Left ventricle myocardium inferior (tissue), 1 donor: ENCODE measurements around the gene RHBDD3. TPM values are rescaled to one million over a fixed set of nuclear protein-coding genes. Genes with fewer than 3 reads are reported as not detected.

Source experiments
- DNase-seq: peaks from one replicate; pipeline ENCODE4 v3.0.0-alpha.2; 2020
- H3K27ac ChIP-seq: fragments of 200-600 bp; replicated peaks from 2 replicates; pipeline ENCODE4 v1.8.0; 2021
- H3K27me3 ChIP-seq: fragments of 200-600 bp; 2 replicates; pipeline ENCODE4 v1.8.0; 2021; ENCODE audit warnings: low read depth
- H3K36me3 ChIP-seq: fragments of 200-600 bp; 2 replicates; pipeline ENCODE4 v1.8.0; 2021
- H3K4me1 ChIP-seq: fragments of 200-600 bp; 2 replicates; pipeline ENCODE4 v1.8.0; 2021
- H3K4me3 ChIP-seq: fragments of 200-600 bp; 2 replicates; pipeline ENCODE4 v1.8.0; 2021; ENCODE audit warnings: mild to moderate bottlenecking, moderate library complexity
- H3K9me3 ChIP-seq: fragments of 200-600 bp; replicated peaks from 2 replicates; pipeline ENCODE4 v1.8.0; 2021
- intact Hi-C: fragments of 100-400 bp; cut with micrococcal nuclease; formaldehyde crosslinking; loops from one replicate; pipeline ENCODE4 v1.11.0; 2022
- total RNA-seq: library from RNA; stranded (reverse); fragmentation: NEBNext Ultra II Directional; extraction: Animal tissue kit (Norgen Biotek cat#: 25700); gene quantifications from one replicate; pipeline ENCODE4 v1.2.1, GENCODE V29; 2021
- TF ChIP-seq, protein P1 (sequence below): fragments of 200-600 bp; IDR thresholded peaks from 2 replicates; pipeline ENCODE4 v1.8.0; 2021; ENCODE audit warnings: antibody characterized with exemption, mild to moderate bottlenecking, borderline replicate concordance
- donor health status: DM: no; HTN: yes; CAD: no; lungs with severe emphysema.

The RHBDD3 gene
- total RNA-seq, 1 donor from 2014 or later: 15.0 TPM

DNA sequence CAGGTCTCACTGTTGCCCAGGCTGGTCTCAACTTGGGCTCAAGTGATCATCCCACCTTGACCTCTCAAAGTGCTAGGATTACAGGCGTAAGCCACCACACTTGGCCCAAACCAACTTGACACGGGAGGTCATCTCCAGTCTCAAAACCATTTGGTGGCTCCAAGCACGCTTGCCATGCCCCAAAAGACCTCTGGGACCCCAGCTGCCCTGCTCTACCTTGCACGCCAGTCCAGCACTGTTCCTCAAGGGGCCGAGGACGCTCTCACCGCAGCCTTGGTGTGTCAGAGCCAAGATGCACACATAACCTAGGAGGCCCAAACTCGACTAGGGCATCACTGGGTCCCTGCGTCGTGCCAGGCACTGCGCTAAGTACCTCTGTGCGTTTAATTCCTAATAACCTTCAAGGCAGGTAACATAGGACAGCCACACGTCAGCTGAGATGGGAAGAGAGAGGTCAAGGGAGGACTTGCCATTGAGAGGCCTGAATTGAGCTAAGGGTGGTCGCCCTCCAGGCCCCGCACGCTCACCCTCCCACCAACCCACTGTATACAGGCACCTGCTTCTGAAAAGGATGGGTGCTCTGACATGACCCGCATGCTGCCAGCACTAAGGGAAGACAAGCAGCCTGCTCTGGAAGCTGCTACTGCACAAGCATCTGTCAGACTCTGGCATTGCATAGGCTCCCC, 34.1 kb upstream of the RHBDD3 start:
- intact Hi-C loops: no loop called here
- peaks cover 43% of the 10 kb centered on the region for H3K36me3 ChIP-seq
- peak overlapping the region; percentile 48 for H3K27ac ChIP-seq
- DNase-seq: no peak
- H3K9me3 ChIP-seq: no peaks in the 10 kb centered on the region
- TF ChIP-seq, protein P1, sequence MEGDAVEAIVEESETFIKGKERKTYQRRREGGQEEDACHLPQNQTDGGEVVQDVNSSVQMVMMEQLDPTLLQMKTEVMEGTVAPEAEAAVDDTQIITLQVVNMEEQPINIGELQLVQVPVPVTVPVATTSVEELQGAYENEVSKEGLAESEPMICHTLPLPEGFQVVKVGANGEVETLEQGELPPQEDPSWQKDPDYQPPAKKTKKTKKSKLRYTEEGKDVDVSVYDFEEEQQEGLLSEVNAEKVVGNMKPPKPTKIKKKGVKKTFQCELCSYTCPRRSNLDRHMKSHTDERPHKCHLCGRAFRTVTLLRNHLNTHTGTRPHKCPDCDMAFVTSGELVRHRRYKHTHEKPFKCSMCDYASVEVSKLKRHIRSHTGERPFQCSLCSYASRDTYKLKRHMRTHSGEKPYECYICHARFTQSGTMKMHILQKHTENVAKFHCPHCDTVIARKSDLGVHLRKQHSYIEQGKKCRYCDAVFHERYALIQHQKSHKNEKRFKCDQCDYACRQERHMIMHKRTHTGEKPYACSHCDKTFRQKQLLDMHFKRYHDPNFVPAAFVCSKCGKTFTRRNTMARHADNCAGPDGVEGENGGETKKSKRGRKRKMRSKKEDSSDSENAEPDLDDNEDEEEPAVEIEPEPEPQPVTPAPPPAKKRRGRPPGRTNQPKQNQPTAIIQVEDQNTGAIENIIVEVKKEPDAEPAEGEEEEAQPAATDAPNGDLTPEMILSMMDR: no peak
- H3K4me1 ChIP-seq: peaks cover 24% of the 10 kb centered on the region
- no peaks in the 10 kb centered on the region for H3K27me3 ChIP-seq
- H3K4me3 ChIP-seq: no peak overlapping the region

DNA sequence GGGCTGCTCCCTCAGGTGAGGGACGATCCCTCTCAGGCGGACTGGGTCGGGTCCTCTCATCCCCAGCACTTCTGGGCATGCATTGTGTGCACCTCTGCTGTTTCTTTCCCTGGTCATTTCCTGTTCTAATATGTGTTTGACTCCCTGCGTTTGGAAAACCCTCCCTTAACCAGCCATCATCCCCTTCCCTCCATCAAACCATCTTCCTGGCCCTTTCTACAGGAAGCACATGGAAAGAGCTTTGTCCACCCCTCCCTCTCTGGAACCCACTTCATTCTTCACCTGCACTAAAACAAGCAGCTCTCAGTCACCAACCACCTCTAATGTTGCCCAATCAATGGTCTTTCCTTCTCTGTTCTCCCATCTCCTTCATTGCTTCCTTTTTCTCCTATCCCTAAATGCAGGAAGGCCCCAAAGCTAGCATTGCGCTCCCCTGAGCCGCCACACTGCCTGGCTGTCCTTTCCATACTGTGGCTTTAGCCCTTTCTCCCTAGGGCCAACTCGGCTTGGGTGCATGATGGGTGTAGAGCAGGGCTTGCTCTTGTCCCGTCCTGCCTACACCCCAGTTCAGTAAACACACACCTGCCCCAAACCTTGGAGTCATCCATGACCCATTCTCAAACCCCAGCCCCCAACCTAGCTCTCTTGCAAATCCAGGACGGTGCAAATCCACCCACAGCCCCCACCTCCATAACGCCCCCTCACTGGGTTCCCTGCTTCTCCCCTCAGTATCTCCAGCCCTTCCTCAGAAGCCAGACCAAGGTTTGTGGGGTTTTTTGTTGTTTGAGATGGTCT, 33.2 kb upstream of the RHBDD3 start:
- intact Hi-C loops: no loop called here
- no peak overlapping the region for H3K27ac ChIP-seq
- DNase-seq: no peak
- H3K36me3 ChIP-seq: peaks cover 52% of the 10 kb centered on the region
- peaks cover 16% of the 10 kb centered on the region for H3K4me1 ChIP-seq
- H3K4me3 ChIP-seq: no peak overlapping the region
- TF ChIP-seq, protein P1: no peak
- no peaks in the 10 kb centered on the region for H3K9me3 ChIP-seq
- H3K27me3 ChIP-seq: no peaks in the 10 kb centered on the region

DNA sequence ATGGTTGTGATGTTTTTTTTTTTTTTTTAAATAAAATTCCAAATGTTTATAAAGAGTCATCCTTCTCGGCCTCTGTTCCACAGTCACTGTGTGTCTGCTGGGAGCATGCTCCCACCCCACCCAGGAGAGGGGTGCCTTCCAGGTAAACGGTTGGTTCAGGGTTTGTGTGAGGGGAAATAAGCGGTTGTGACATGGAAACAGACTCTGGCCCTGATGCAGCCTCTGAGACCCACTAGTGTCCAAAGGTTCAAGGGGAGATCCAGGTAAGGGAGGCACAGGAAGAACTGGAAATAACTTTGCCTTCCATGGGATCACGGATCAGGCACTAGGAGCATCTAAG, 32.7 kb upstream of the RHBDD3 start:
- intact Hi-C loops: no loop called here
- peaks cover 58% of the 10 kb centered on the region for H3K36me3 ChIP-seq

DNA sequence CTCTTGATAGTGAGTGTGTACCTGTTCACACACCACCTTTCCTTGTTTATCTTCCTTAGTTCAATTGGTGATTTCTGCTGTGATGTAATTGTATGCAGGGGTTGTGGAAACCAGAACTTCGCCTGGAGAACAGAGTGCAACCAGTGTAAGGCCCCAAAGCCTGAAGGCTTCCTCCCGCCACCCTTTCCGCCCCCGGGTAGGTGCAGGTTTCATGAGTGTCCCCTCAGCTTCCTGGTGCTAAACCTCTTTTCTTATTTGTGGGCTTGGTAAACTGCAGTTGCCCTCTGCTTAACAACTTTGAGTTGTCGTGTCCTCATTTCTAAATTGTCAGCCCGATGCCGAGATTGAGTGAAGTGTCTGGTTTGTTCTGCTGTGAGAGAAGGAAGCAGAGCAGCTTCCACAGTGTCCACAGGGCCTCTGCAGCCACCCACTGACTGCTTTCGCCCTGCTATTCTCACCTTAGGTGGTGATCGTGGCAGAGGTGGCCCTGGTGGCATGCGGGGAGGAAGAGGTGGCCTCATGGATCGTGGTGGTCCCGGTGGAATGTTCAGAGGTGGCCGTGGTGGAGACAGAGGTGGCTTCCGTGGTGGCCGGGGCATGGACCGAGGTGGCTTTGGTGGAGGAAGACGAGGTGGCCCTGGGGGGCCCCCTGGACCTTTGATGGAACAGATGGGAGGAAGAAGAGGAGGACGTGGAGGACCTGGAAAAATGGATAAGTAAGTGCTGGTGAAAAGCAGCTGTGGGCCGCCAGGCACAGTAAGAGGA, 31.5 kb upstream of the RHBDD3 start:
- Histone ChIP-seq H3K27ac (no peak overlapping the region), H3K4me3 (no peak overlapping the region), H3K9me3 (no peaks in the 10 kb centered on the region), H3K36me3 (peaks cover 69% of the 10 kb centered on the region), H3K4me1 (peaks cover 13% of the 10 kb centered on the region), H3K27me3 (no peaks in the 10 kb centered on the region)
- TF ChIP-seq, protein P1: no peak
- intact Hi-C loops: no loop called here
- no peak for DNase-seq

More for the DNA sequence above, 32.7 kb upstream of the RHBDD3 start:
- no peaks in the 10 kb centered on the region for H3K9me3 ChIP-seq
- peaks cover 13% of the 10 kb centered on the region for H3K4me1 ChIP-seq
- no peaks in the 10 kb centered on the region for H3K27me3 ChIP-seq
- TF ChIP-seq, protein P1: no peak
- no peak overlapping the region for H3K27ac ChIP-seq
- DNase-seq: no peak
- H3K4me3 ChIP-seq: no peak overlapping the region

DNA sequence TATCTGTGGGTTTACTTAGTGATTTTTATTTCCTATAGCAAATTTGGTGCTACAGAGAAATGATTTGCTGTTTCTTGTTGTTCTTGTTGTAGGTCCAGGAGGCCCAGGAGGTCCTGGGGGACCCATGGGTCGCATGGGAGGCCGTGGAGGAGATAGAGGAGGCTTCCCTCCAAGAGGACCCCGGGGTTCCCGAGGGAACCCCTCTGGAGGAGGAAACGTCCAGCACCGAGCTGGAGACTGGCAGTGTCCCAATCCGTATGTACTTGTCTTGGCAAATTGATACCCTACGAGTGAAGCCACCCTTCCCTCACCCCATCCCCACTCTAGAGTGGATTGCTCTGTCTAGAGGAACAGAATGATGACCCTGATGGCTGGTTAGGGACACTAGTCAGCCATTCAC, 30.9 kb upstream of the RHBDD3 start:
- Histone ChIP-seq H3K4me1 (peaks cover 13% of the 10 kb centered on the region), H3K4me3 (no peak overlapping the region), H3K27ac (no peak overlapping the region), H3K9me3 (no peaks in the 10 kb centered on the region), H3K36me3 (peaks cover 76% of the 10 kb centered on the region), H3K27me3 (no peaks in the 10 kb centered on the region)
- DNase-seq: no peak
- intact Hi-C loops: no loop called here
- TF ChIP-seq, protein P1: no peak
